Glomerular endothelial cell (primary cell): Measurements from ENCODE around the gene METTL16. TPM values are rescaled to one million over a fixed set of nuclear protein-coding genes. Genes with fewer than 3 reads are reported as not detected.
"Not testable (repeated sequence)": the region's sequence is repeated elsewhere in the genome, so short reads cannot be mapped to it uniquely, and the experiment has no call there.

ENCODE experiments used
- DNase-seq: peaks from one replicate; pipeline ENCODE4 v3.0.0-alpha.2; 2011; ENCODE audit warnings: low read depth, low spot score; ENCODE audit errors: extremely low read depth
- total RNA-seq: library from RNA; depleted of rRNA; stranded (reverse); fragments of >200 nt; gene quantifications from 2 replicates; pipeline ENCODE4 v1.2.3, GENCODE V29; 2015

Gene METTL16
- total RNA-seq, 1 donor from 2014 or later = 20.9 TPM

- no peak for DNase-seq
Measured at GRCh38 chr17:2453866-2454265, 57.8 kb downstream of the METTL16 start.

- no peak for DNase-seq
Measured at GRCh38 chr17:2453325-2453724, 58.4 kb downstream of the METTL16 start.

- no peak for DNase-seq
Measured at GRCh38 chr17:2452216-2452750, 59.4 kb downstream of the METTL16 start.

GRCh38 chr17:2450016-2450650 lies 61.6 kb downstream of the METTL16 start:
- DNase-seq = no peak

GRCh38 chr17:2449486-2449885 lies 62.2 kb downstream of the METTL16 start:
- DNase-seq = no peak

GRCh38 chr17:2447479-2447878 lies 64.2 kb downstream of the METTL16 start:
- not testable (repeated sequence) for DNase-seq

GRCh38 chr17:2445638-2446037 lies 66.0 kb downstream of the METTL16 start:
- no peak for DNase-seq

- DNase-seq = no peak
Measured at GRCh38 chr17:2444382-2444781, 67.3 kb downstream of the METTL16 start.

GRCh38 chr17:2442166-2442565 lies 69.5 kb downstream of the METTL16 start:
- no peak for DNase-seq

- no peak for DNase-seq
Measured at GRCh38 chr17:2440930-2441329, 70.8 kb downstream of the METTL16 start.

GRCh38 chr17:2439997-2440396 lies 71.7 kb downstream of the METTL16 start:
- DNase-seq = not testable (repeated sequence)

GRCh38 chr17:2438823-2439222 lies 72.9 kb downstream of the METTL16 start:
- DNase-seq = no peak

GRCh38 chr17:2436316-2436905 lies 75.3 kb downstream of the METTL16 start:
- DNase-seq = no peak

- no peak for DNase-seq
Measured at GRCh38 chr17:2435862-2436261, 75.8 kb downstream of the METTL16 start.

GRCh38 chr17:2435181-2435741 lies 76.4 kb downstream of the METTL16 start:
- DNase-seq = no peak

GRCh38 chr17:2433696-2434095 lies 78.0 kb downstream of the METTL16 start:
- no peak for DNase-seq

GRCh38 chr17:2427910-2428309 lies 83.8 kb downstream of the METTL16 start:
- DNase-seq = no peak

- DNase-seq = no peak
Measured at GRCh38 chr17:2427215-2427614, 84.5 kb downstream of the METTL16 start.

- no peak for DNase-seq
Measured at GRCh38 chr17:2423271-2423670, 88.4 kb downstream of the METTL16 start.

- no peak for DNase-seq
Measured at GRCh38 chr17:2421315-2422147, 90.2 kb downstream of the METTL16 start.

GRCh38 chr17:2420176-2420575 lies 91.5 kb downstream of the METTL16 start:
- DNase-seq = no peak
